Vagina (tissue), 2 donors: ENCODE measurements around the gene GBGT1.

ENCODE experiments used
- POLR2A ChIP-seq, 2 donors: fragments of 450-650 bp; IDR thresholded peaks; one replicate each; pipeline ENCODE4 v1.6.1; 2017; ENCODE audit warnings: antibody characterized with exemption in 2 of 2, mild to moderate bottlenecking in 2 of 2, moderate library complexity in 2 of 2
- TF ChIP-seq, protein P1 (sequence below), 3 experiments: fragments of 450-650 bp in 2 of 3; fragments of 200-600 bp in 1 of 3; sonication (generic) in 1 of 3; IDR thresholded peaks; one replicate each; pipeline ENCODE4 v1.5.1; 2017 to 2019; ENCODE audit warnings: antibody characterized with exemption in 3 of 3, mild to moderate bottlenecking in 2 of 3, moderate library complexity in 2 of 3

DNA sequence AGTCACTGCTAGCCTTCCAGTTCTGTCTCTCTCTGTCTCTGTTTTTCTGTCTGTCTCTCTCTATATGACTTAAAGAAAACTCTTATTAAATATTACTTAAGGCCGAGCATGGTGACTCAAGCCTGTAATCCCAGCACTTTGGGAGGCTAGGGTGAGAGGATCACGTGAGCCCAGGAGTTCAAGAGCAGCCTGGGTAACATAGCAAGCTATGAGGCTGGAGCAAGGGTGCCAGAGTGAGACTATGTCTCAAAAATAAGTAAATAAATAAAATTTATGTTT lies 1.7 kb upstream of the GBGT1 start:
- TF ChIP-seq POLR2A (IDR thresholded peaks at IDR 0.05), result no peak
- TF ChIP-seq, protein P1, sequence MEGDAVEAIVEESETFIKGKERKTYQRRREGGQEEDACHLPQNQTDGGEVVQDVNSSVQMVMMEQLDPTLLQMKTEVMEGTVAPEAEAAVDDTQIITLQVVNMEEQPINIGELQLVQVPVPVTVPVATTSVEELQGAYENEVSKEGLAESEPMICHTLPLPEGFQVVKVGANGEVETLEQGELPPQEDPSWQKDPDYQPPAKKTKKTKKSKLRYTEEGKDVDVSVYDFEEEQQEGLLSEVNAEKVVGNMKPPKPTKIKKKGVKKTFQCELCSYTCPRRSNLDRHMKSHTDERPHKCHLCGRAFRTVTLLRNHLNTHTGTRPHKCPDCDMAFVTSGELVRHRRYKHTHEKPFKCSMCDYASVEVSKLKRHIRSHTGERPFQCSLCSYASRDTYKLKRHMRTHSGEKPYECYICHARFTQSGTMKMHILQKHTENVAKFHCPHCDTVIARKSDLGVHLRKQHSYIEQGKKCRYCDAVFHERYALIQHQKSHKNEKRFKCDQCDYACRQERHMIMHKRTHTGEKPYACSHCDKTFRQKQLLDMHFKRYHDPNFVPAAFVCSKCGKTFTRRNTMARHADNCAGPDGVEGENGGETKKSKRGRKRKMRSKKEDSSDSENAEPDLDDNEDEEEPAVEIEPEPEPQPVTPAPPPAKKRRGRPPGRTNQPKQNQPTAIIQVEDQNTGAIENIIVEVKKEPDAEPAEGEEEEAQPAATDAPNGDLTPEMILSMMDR (IDR thresholded peaks at IDR 0.05), result no peak
